H9 (cell line): ENCODE data around the gene SLC7A1. TPM values are rescaled to one million over a fixed set of nuclear protein-coding genes. Genes with fewer than 3 reads are reported as not detected.

Source experiments
- DNase-seq: peaks from one replicate; pipeline ENCODE4 v3.0.0-alpha.2; 2017
- H2AFZ ChIP-seq: one replicate; pipeline ENCODE4 v1.6.1; 2013; ENCODE audit warnings: mild to moderate bottlenecking, low read length, control low read depth, moderate library complexity
- H2AK5ac ChIP-seq: 2 replicates; pipeline ENCODE4 v1.6.1; 2013; ENCODE audit warnings: low read length, control low read depth, mixed read lengths; ENCODE audit not compliant: insufficient read length
- H2BK120ac ChIP-seq: one replicate; pipeline ENCODE4 v1.6.1; 2013; ENCODE audit warnings: low read depth, mild to moderate bottlenecking, low read length, control low read depth, inconsistent platforms; ENCODE audit not compliant: poor library complexity, severe bottlenecking
- H2BK12ac ChIP-seq: 2 replicates; pipeline ENCODE4 v1.6.1; 2013; ENCODE audit warnings: low read length, control low read depth, mixed read lengths, low read depth; ENCODE audit not compliant: insufficient read length
- H2BK15ac ChIP-seq: 2 replicates; pipeline ENCODE4 v1.6.1; 2013; ENCODE audit warnings: low read depth, low read length, control low read depth
- H2BK20ac ChIP-seq: one replicate; pipeline ENCODE4 v1.6.1; 2013; ENCODE audit warnings: low read depth, mild to moderate bottlenecking, low read length, control low read depth, inconsistent platforms; ENCODE audit not compliant: poor library complexity, severe bottlenecking
- H2BK5ac ChIP-seq: 2 replicates; pipeline ENCODE4 v1.6.1; 2013; ENCODE audit warnings: low read length, control low read depth, mixed read lengths; ENCODE audit not compliant: insufficient read length
- H3K14ac ChIP-seq: 2 replicates; pipeline ENCODE4 v1.6.1; 2013; ENCODE audit warnings: low read length, control low read depth; ENCODE audit not compliant: insufficient read depth
- H3K18ac ChIP-seq: 2 replicates; pipeline ENCODE4 v1.6.1; 2013; ENCODE audit warnings: low read depth, mild to moderate bottlenecking, mixed read lengths, low read length, control low read depth; ENCODE audit not compliant: insufficient read length
- H3K23ac ChIP-seq: 2 replicates; pipeline ENCODE4 v1.6.1; 2013; ENCODE audit warnings: low read length, control low read depth, mixed read lengths, low read depth; ENCODE audit not compliant: insufficient read length
- H3K23me2 ChIP-seq: 2 replicates; pipeline ENCODE4 v1.6.1; 2013; ENCODE audit warnings: low read depth, mild to moderate bottlenecking, mixed read lengths, low read length, control low read depth; ENCODE audit not compliant: insufficient read length, poor library complexity, severe bottlenecking
- H3K27ac ChIP-seq: 2 replicates; pipeline ENCODE4 v1.5.1; 2013; ENCODE audit warnings: low read length, control low read depth, mixed read lengths, low read depth; ENCODE audit not compliant: insufficient read length
- H3K27me3 ChIP-seq: 2 replicates; pipeline ENCODE4 v1.6.1; 2013; ENCODE audit warnings: low read length, control low read depth, inconsistent platforms; ENCODE audit not compliant: insufficient read depth
- H3K4ac ChIP-seq: 2 replicates; pipeline ENCODE4 v1.6.1; 2013; ENCODE audit warnings: low read depth, mild to moderate bottlenecking, control low read depth, inconsistent platforms, low read length, moderate library complexity
- H3K4me1 ChIP-seq: 2 replicates; pipeline ENCODE4 v1.6.1; 2013; ENCODE audit warnings: low read length, control low read depth, inconsistent platforms; ENCODE audit not compliant: insufficient read depth
- H3K4me2 ChIP-seq: 2 replicates; pipeline ENCODE4 v1.6.1; 2013; ENCODE audit warnings: low read length, control low read depth, mixed read lengths; ENCODE audit not compliant: insufficient read length, insufficient read depth
- H3K56ac ChIP-seq: 2 replicates; pipeline ENCODE4 v1.6.1; 2013; ENCODE audit warnings: low read depth, mild to moderate bottlenecking, mixed read lengths, low read length, control low read depth; ENCODE audit not compliant: insufficient read length
- H3K79me1 ChIP-seq: 2 replicates; pipeline ENCODE4 v1.6.1; 2013; ENCODE audit warnings: low read depth, mild to moderate bottlenecking, moderate library complexity, low read length, control low read depth, inconsistent platforms; ENCODE audit not compliant: insufficient read depth, poor library complexity, severe bottlenecking
- H3K79me2 ChIP-seq: 2 replicates; pipeline ENCODE4 v1.6.1; 2013; ENCODE audit warnings: low read length, control low read depth, inconsistent platforms; ENCODE audit not compliant: insufficient read depth
- H3K9ac ChIP-seq: 2 replicates; pipeline ENCODE4 v1.6.1; 2013; ENCODE audit warnings: low read length, control low read depth, mixed read lengths; ENCODE audit not compliant: insufficient read length; ENCODE audit errors: extremely low read depth
- H3K9me3 ChIP-seq: one replicate; pipeline ENCODE4 v1.6.1; 2013; ENCODE audit warnings: low read depth, low read length, inconsistent platforms; ENCODE audit not compliant: control insufficient read depth
- H3T11ph ChIP-seq: one replicate; pipeline ENCODE4 v1.6.1; 2013; ENCODE audit warnings: mild to moderate bottlenecking, low read length, control low read depth, inconsistent platforms
- H4K20me1 ChIP-seq: one replicate; pipeline ENCODE4 v1.6.1; 2013; ENCODE audit not compliant: control insufficient read depth, insufficient read length, insufficient read depth
- H4K5ac ChIP-seq: 2 replicates; pipeline ENCODE4 v1.6.1; 2013; ENCODE audit warnings: low read depth, mild to moderate bottlenecking, mixed read lengths, low read length, control low read depth; ENCODE audit not compliant: insufficient read length
- H4K8ac ChIP-seq: replicated peaks from 2 replicates; pipeline ENCODE4 v1.6.1; 2013; ENCODE audit warnings: low read length, control low read depth, mixed read lengths, low read depth; ENCODE audit not compliant: insufficient read length
- H4K91ac ChIP-seq: 2 replicates; pipeline ENCODE4 v1.6.1; 2013; ENCODE audit warnings: low read depth, mild to moderate bottlenecking, moderate library complexity, mixed read lengths, low read length, control low read depth; ENCODE audit not compliant: insufficient read length
- H3K27ac Mint-ChIP-seq, 3 experiments: 2 replicates in 2 of 3; 3 replicates in 1 of 3; pipeline ENCODE4 v1.8.0; 2020 to 2021; ENCODE audit warnings: mixed read lengths in 3 of 3, mild to moderate bottlenecking in 1 of 3, moderate library complexity in 1 of 3
- H3K27me3 Mint-ChIP-seq: 2 replicates; pipeline ENCODE4 v1.8.0; 2021; ENCODE audit warnings: low read depth, mild to moderate bottlenecking, moderate library complexity, mixed read lengths
- H3K36me3 Mint-ChIP-seq, 3 experiments: 2 replicates in 2 of 3; 3 replicates in 1 of 3; pipeline ENCODE4 v1.8.0; 2020 to 2021; ENCODE audit warnings: low read depth in 3 of 3, mixed read lengths in 3 of 3; ENCODE audit not compliant: insufficient read depth in 1 of 3
- H3K4me1 Mint-ChIP-seq, 2 experiments: 2 replicates each; pipeline ENCODE4 v1.8.0; 2020; ENCODE audit warnings: mixed read lengths in 2 of 2
- H3K4me3 Mint-ChIP-seq, 2 experiments: 2 replicates in 1 of 2; 3 replicates in 1 of 2; pipeline ENCODE4 v1.8.0; 2020 to 2021; ENCODE audit warnings: mild to moderate bottlenecking in 2 of 2, mixed read lengths in 2 of 2, moderate library complexity in 1 of 2
- H3K9me3 Mint-ChIP-seq, 2 experiments: 2 replicates in 1 of 2; 3 replicates in 1 of 2; pipeline ENCODE4 v1.8.0; 2020; ENCODE audit warnings: mild to moderate bottlenecking in 2 of 2, mixed read lengths in 2 of 2, moderate library complexity in 1 of 2
- CTCF ChIP-seq: fragments of 200-600 bp; sonication (generic); conservative IDR thresholded peaks from 3 replicates; pipeline ENCODE4 v1.8.0; 2021; ENCODE audit warnings: antibody characterized with exemption, mild to moderate bottlenecking
- WGBS: extraction: QIAGEN DNeasy Blood & Tissue Kit; methylation state at CpG from one replicate; pipeline ENCODE4 v1.1.7; 2013; ENCODE audit warnings: missing lambda C conversion rate, low lambda C conversion rate, mixed read lengths; ENCODE audit not compliant: insufficient read length; ENCODE audit errors: extremely low coverage; 5-methylcytosine and 5-hydroxymethylcytosine counted together
- total RNA-seq: library from RNA; stranded (reverse); gene quantifications from 2 replicates; pipeline ENCODE4 v1.2.1, GENCODE V29; 2021

Gene SLC7A1
- total RNA-seq, 1 experiment from 2014 or later, result 109 TPM

- H2BK12ac ChIP-seq, result no peak overlapping the region
- H3K9me3 ChIP-seq, result no peaks in the 10 kb centered on the region
- peaks cover 19% of the 10 kb centered on the region for H3K27me3 Mint-ChIP-seq
- H3K4ac ChIP-seq, result no peak overlapping the region
- no peak overlapping the region for H3K9ac ChIP-seq
- H3K27me3 ChIP-seq, result no peaks in the 10 kb centered on the region
- H3K36me3 Mint-ChIP-seq, result no peaks in the 10 kb centered on the region
- no CpG with 5 or more reads among the region's 7 CpGs for WGBS
- no peak overlapping the region for H2BK20ac ChIP-seq
- H3K27ac ChIP-seq, result no peak overlapping the region
- H3K23ac ChIP-seq, result no peak overlapping the region
- H4K91ac ChIP-seq, result no peak overlapping the region
- H2BK15ac ChIP-seq, result no peak overlapping the region
- H4K20me1 ChIP-seq, result no peaks in the 10 kb centered on the region
- H3K4me2 ChIP-seq, result no peak overlapping the region
- H3K56ac ChIP-seq, result no peak overlapping the region
- no peak overlapping the region for H3K4me3 Mint-ChIP-seq
- H2AK5ac ChIP-seq, result no peak overlapping the region
- no peak overlapping the region for H3K27ac Mint-ChIP-seq
- H3K79me2 ChIP-seq, result no peaks in the 10 kb centered on the region
- H3K4me1 Mint-ChIP-seq, result peaks cover 15 to 19% of the 10 kb centered on the region in 2 experiments
- no peaks in the 10 kb centered on the region for H3K23me2 ChIP-seq
- H3K9me3 Mint-ChIP-seq, result no peaks in the 10 kb centered on the region
- no peak overlapping the region for H2BK5ac ChIP-seq
- no peak overlapping the region for H3K18ac ChIP-seq
- no peak for DNase-seq
- no peak overlapping the region for H2AFZ ChIP-seq
- H3K79me1 ChIP-seq, result no peaks in the 10 kb centered on the region
- no peak overlapping the region for H3K14ac ChIP-seq
- H3K4me1 ChIP-seq, result no peaks in the 10 kb centered on the region
- no peak overlapping the region for H2BK120ac ChIP-seq
- no peak overlapping the region for H3T11ph ChIP-seq
- H4K8ac ChIP-seq, result no peak overlapping the region
- H4K5ac ChIP-seq, result no peak overlapping the region
- TF ChIP-seq CTCF, result no peak
Measured at GRCh38 chr13:29499506-29500165, 95.9 kb downstream of the SLC7A1 start.
